ENCODE data around the gene NEDD4L.

DNA sequence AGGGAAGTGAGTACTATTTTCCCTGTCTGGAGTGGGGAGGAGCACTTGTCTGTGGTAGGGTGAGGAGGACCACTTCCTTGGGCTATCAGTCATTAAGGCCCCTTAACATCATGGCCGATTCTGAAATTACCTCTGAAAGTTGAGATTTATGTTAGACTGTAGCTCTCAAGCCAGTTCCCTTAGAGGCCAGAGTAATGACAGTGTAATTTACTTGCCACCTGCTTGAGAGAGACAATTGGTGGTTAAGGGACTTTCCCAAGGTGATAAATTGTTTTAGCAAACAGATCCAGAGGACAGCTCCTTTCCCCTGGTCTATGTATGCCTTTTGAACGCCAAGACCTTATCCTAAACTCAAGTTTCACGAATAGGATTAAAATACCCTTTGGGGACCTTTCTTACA, 56.1 kb downstream of the NEDD4L start:
- no peak for TF ChIP-seq CTCF (conservative IDR thresholded peaks at IDR 0.05; ENCODE audit: low read length)
- no peak for TF ChIP-seq EZH2phosphoT487 (IDR thresholded peaks at IDR 0.05; ENCODE audit: borderline replicate concordance, low read depth, low read length)

Measured in OCI-LY7 (cell line).